Right lobe of liver (tissue), 6 donors: Measurements from ENCODE around the gene HNRNPUL1. TPM values are rescaled to one million over a fixed set of nuclear protein-coding genes. Genes with fewer than 3 reads are reported as not detected.
A peak's percentile ranks its signal among the peaks of the same experiment; 100 is the strongest.

ENCODE experiments used
- ATAC-seq, 4 donors: fragments of 200-7000 bp; cut with Tn5 transposase; one replicate each; pipeline ENCODE4 v1.9.1; 2020; ENCODE audit warnings: mild to moderate bottlenecking in 4 of 4, moderate library complexity in 4 of 4
- DNase-seq, 3 donors: peaks; one replicate each; pipeline ENCODE4 v3.0.0-alpha.2; 2020
- H3K27ac ChIP-seq, 3 donors: fragments of 200-600 bp; one replicate each; pipeline ENCODE4 v1.8.0; 2022
- H3K27me3 ChIP-seq, 2 donors: fragments of 200-600 bp; one replicate each; pipeline ENCODE4 v1.8.0; 2022
- H3K36me3 ChIP-seq, 4 donors: fragments of 200-600 bp; sonication (generic) in 1 of 4; one replicate each; pipeline versions ENCODE4 v1.5.1 to v1.8.0; 2017 to 2022; ENCODE audit warnings: control low read depth in 1 of 4
- H3K4me1 ChIP-seq, 4 donors: fragments of 200-600 bp; sonication (generic) in 1 of 4; one replicate each; pipeline versions ENCODE4 v1.5.1 to v1.8.0; 2017 to 2022; ENCODE audit warnings: control low read depth in 1 of 4
- H3K4me3 ChIP-seq, 3 donors: fragments of 200-600 bp; one replicate each; pipeline ENCODE4 v1.8.0; 2022
- H3K9me3 ChIP-seq, 4 donors: fragments of 200-600 bp; sonication (generic) in 1 of 4; one replicate each; pipeline versions ENCODE4 v1.5.1 to v1.8.0; 2017 to 2022; ENCODE audit warnings: control low read depth in 1 of 4
- POLR2A ChIP-seq: fragments of 450-650 bp; IDR thresholded peaks from one replicate; pipeline ENCODE4 v1.6.1; 2017; ENCODE audit warnings: antibody characterized with exemption, mild to moderate bottlenecking
- WGBS: methylation state at CpG from one replicate; pipeline ENCODE4 v1.1.6; 2018; ENCODE audit warnings: low coverage, low lambda C conversion rate; ENCODE audit not compliant: insufficient coverage; ENCODE audit errors: missing lambda C conversion rate; 5-methylcytosine and 5-hydroxymethylcytosine counted together
- intact Hi-C, 2 donors: fragments of 100-400 bp; cut with DNase I; formaldehyde crosslinking; loops; one replicate each; pipeline versions ENCODE4 v1.11.2 to v1.14.1; 2022
- total RNA-seq, 6 experiments: library from RNA; depleted of rRNA in 2 of 6; stranded (reverse); fragments of >200 nt in 2 of 6; fragmentation: NEBNext Ultra II Directional in 3 of 6; extraction: Animal tissue kit (Norgen Biotek cat#: 25700) in 3 of 6; gene quantifications; one replicate each; pipeline versions ENCODE4 v1.1.0 to v1.2.4, GENCODE V29; 2016 to 2023
- TF ChIP-seq, protein P1 (sequence below), 4 donors: fragments of 200-600 bp in 3 of 4; fragments of 450-650 bp in 1 of 4; IDR thresholded peaks; one replicate each; pipeline versions ENCODE4 v1.5.1 to v1.8.0; 2016 to 2022; ENCODE audit warnings: antibody characterized with exemption in 4 of 4, mild to moderate bottlenecking in 2 of 4
- donor health status: DM: no; HTN: yes; CAD: no.
- donor health status: DM: no; HTN: no; CAD: no.
- donor health status: DM: no; HTN: no; CAD: no.
- donor health status: DM: no; HTN: yes; CAD: no.
- donor health status: DM: no; HTN: yes; CAD: no.

HNRNPUL1 gene
- total RNA-seq, 6 experiments from 2014 or later, result 53.5 to 70.0 (median 61.8) TPM

DNA sequence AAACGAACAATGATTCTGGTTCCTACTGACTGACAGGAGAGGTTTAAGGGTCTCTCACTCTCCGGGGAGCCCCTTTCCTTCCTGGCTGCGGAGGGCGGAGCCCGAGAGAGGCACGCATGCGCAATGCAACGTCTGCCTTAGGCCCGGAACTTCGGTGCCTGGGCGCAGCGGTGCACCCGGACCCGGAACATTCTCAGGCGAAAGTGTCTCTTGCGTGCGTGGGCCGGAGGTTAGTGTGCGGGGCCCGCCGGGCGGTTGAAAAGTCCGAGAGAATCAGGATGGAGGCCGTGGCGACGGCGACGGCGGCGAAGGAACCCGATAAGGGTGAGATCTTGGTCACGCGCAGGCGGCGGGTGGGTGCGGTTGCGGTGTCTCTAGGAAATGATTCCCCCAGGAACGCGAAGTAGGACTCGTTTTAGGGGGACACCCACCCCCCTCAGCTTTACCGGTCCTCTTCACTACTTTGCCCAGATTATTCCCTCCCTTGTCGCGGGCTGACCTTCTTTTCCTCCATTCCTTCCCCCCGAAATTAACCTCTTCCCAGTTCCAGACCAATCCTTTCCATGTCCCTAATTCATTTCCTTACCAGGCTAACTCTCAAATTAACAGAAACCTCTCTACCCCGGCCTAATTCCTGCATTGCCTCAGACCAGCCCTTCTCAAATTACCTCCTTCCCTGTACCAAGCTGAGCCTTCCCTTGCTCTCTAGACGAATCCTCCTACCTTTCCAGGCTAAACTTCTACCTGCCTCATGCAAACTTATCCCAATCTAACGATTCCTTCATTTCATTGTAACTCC lies 46.1 kb downstream of the HNRNPUL1 start, which contains the start of gene CCDC97:
TSS of gene CCDC97 (plus strand) at position 140 of the 799 bp plus-strand sequence. CDS start at position 279, 139 bp downstream.
- TF ChIP-seq POLR2A, result peak; percentile 71
- TF ChIP-seq, protein P1, sequence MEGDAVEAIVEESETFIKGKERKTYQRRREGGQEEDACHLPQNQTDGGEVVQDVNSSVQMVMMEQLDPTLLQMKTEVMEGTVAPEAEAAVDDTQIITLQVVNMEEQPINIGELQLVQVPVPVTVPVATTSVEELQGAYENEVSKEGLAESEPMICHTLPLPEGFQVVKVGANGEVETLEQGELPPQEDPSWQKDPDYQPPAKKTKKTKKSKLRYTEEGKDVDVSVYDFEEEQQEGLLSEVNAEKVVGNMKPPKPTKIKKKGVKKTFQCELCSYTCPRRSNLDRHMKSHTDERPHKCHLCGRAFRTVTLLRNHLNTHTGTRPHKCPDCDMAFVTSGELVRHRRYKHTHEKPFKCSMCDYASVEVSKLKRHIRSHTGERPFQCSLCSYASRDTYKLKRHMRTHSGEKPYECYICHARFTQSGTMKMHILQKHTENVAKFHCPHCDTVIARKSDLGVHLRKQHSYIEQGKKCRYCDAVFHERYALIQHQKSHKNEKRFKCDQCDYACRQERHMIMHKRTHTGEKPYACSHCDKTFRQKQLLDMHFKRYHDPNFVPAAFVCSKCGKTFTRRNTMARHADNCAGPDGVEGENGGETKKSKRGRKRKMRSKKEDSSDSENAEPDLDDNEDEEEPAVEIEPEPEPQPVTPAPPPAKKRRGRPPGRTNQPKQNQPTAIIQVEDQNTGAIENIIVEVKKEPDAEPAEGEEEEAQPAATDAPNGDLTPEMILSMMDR (IDR thresholded peaks at IDR 0.05), result no peak
- peak; percentile 83 to 88 (median 85) for ATAC-seq
- peak within 1 kb of the TSS; percentile 69 to 97 (median 90) for H3K4me3 ChIP-seq
- DNase-seq, result peak; percentile 89 to 90 (median 90)
- H3K9me3 ChIP-seq, result no peaks in the 10 kb centered on the region
- H3K4me1 ChIP-seq, result peaks cover 0 to 27% (median 13%) of the 10 kb centered on the region in 4 donors
- intact Hi-C loops, result no loop called here
- H3K27ac ChIP-seq, result peak within 1 kb of the TSS; percentile 91 to 98 (median 97)
- H3K36me3 ChIP-seq, result peaks cover 0 to 27% (median 15%) of the 10 kb centered on the region in 4 donors
- WGBS, result under 1% methylated on average over 22 of the region's 47 CpGs
- no peaks in the 10 kb centered on the region for H3K27me3 ChIP-seq

DNA sequence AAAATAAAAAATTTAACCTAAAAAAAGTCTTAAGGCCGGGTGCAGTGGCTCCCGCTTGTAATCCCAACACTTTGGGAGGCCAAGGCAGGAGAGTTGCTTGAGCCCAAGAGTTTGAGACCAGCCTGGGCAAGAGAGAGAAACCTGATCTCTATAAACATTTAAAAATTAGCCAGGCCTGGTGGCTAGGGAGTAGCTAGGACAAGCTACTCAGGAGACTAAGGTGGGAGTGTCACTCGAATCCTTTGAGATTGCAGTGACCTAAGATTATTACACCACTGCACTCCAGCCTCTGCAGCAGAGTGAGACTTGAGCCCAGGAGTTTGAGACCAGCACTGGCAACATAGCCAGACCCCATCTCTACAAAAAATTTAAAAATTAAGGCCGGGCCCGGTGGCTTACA lies 46.9 kb downstream of the HNRNPUL1 start:
- 58% methylated on average over 5 of the region's 5 CpGs for WGBS
- H3K27me3 ChIP-seq, result no peaks in the 10 kb centered on the region
- no peak for DNase-seq
- H3K27ac ChIP-seq, result peak overlapping the region in 1 of 3 donors; percentile 98
- H3K9me3 ChIP-seq, result no peaks in the 10 kb centered on the region
- H3K36me3 ChIP-seq, result peaks cover 0 to 19% (median 10%) of the 10 kb centered on the region in 4 donors
- ATAC-seq, result no peak
- intact Hi-C loops, result no loop called here
- H3K4me1 ChIP-seq, result peaks cover 0 to 27% (median 13%) of the 10 kb centered on the region in 4 donors
- peak overlapping the region; percentile 69 to 97 (median 90) for H3K4me3 ChIP-seq
- TF ChIP-seq, protein P1 (IDR thresholded peaks at IDR 0.05), result no peak
- TF ChIP-seq POLR2A, result no peak

DNA sequence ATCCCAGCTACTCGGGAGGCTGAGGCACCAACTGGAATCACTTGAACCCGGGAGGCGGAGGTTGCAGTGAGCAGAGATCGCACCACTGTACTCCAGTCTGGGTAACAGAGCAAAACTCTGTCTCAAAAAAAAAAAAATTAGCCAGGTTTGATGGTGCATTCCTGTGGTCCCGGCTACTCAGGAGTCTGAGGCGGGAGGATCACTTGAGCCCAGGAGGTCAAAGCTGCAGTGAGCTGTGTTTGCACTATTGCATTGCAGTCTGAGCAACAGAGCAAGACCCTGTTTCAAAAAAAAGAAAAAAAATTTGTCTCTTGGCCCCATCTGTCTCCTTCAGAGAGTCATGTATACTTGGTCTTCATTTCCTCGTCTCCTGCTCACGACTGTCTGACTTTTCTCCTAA lies 47.4 kb downstream of the HNRNPUL1 start:
- WGBS, result 75% methylated on average over 5 of the region's 8 CpGs
- no peak for DNase-seq
- no peak overlapping the region for H3K27ac ChIP-seq
- H3K4me3 ChIP-seq, result no peak overlapping the region
- peaks cover 0 to 27% (median 13%) of the 10 kb centered on the region in 4 donors for H3K4me1 ChIP-seq
- intact Hi-C loops, result no loop called here
- no peaks in the 10 kb centered on the region for H3K27me3 ChIP-seq
- H3K36me3 ChIP-seq, result peaks cover 3 to 19% (median 13%) of the 10 kb centered on the region in 4 donors
- no peak for ATAC-seq
- H3K9me3 ChIP-seq, result no peaks in the 10 kb centered on the region
- TF ChIP-seq, protein P1 (IDR thresholded peaks at IDR 0.05), result no peak
- no peak for TF ChIP-seq POLR2A

DNA sequence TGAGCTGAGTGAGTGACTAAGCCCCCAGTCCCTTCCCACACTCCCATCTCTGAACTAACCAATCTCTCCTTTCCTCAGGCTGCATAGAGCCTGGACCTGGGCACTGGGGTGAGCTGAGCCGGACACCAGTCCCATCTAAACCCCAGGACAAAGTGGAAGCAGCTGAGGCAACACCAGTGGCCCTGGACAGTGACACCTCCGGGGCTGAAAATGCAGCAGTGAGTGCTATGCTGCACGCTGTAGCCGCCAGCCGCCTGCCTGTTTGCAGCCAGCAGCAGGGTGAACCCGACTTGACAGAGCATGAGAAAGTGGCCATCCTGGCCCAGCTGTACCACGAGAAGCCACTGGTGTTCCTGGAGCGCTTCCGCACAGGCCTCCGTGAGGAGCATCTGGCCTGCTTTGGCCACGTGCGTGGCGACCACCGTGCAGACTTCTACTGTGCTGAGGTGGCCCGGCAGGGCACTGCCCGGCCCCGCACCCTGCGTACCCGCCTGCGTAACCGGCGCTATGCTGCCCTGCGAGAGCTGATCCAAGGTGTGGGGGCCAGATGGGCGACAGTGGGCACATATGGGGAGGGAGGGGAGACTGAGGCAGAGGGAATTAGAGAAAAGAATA lies 52.2 kb downstream of the HNRNPUL1 start:
- Histone ChIP-seq H3K27ac (no peak overlapping the region), H3K4me3 (no peak overlapping the region), H3K27me3 (no peaks in the 10 kb centered on the region), H3K9me3 (no peaks in the 10 kb centered on the region), H3K36me3 (peaks cover 11 to 37% (median 23%) of the 10 kb centered on the region in 4 donors), H3K4me1 (peaks cover 0 to 7% (median under 1%) of the 10 kb centered on the region in 4 donors)
- ATAC-seq (no peak), DNase-seq (peak in 1 of 3 donors; percentile 43)
- intact Hi-C loops, result no loop called here
- TF ChIP-seq, protein P1 (IDR thresholded peaks at IDR 0.05), result no peak
- TF ChIP-seq POLR2A, result no peak
- 91% methylated on average over 13 of the region's 24 CpGs for WGBS
